HG03045 (cell line): Measurements from ENCODE around the gene NEDD4.
"Not testable (repeated sequence)": the region's sequence is repeated elsewhere in the genome, so short reads cannot be mapped to it uniquely, and the experiment has no call there.

Experiments used
- ATAC-seq: cut with Tn5 transposase; IDR thresholded peaks from one replicate; pipeline ENCODE4 v1.9.1; 2021; ENCODE audit warnings: mild to moderate bottlenecking, moderate library complexity; ENCODE audit not compliant: unreplicated experiment

NEDD4 gene

DNA sequence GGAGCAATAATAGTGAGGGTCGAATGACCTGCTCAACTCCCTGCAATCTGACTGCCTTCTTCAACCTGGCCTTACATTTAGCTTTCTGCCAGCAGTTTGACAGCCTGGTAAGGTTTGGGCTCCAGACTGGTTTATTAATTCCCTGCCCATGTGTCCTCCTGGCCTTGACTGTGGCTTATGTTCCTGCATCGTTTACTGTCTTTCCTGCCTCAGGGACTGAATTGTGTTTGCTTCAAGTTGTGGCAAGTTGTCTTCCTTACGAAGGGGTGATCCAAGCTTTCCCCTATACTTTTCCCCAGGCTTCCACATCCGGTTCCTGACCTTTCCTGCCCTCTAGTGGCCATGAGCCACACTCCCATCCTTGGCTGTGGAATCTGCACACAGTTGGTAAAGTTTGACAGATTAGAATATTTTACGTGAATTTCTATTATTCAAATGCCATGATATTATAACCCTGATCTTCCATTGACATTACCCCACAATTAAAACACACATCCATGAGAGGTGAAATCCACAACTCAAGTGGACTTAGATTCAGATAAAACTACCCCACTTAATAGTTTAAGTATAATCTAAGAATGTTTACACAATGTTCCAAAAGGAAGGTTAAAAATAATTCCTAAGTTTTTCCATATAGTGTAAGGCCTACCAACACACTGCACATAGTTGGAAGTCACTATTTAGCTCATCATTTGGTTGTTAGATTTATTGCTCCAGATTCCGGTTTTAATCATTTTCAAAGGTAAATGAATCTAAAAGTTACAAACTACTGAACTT is 95.7 kb downstream of the NEDD4 start:
- ATAC-seq, result no peak

DNA sequence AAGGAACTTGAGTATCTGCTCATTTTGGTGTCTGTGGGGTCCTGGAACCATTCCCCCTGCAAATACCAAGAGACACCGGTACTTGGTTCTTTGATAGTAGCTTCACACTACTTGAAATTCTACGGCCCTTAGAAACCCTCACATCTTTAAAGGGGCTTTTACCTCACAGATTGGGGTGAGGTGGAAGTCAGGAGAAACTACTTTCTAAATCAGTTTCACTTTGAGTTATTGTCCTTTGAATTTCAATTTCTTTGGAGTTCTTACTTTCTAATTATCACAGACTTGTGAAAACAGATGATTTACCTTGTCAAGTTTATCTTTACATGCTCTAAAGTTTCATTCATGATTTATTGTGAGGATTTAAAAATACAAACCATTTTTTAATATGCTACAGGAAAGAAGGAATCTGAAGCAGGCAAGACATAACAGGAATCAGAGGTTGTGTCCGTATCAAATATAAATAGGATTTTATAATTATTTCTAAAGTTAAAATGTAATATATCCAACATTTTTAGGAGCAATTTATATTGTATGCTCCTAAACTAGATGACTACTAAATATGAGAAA is 98.9 kb downstream of the NEDD4 start:
- ATAC-seq, result no peak

DNA sequence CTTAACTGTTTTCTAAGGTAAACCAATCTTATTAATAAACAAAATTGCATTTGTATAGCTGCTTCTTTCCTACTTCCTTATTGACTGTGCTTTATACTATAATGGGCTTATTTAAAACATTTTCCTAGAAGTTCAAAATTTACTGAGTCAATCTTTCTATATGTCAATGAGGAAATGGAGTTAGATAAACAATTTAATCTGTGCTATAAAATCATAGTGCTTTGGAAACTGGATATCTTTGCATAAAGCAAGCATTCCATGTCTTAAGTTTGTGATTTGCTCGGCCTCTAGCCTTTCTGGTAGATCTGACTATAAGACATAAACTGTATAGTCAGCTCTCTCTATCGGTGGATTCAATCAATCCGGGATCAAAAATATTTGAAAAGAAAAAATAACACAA is 99.6 kb downstream of the NEDD4 start:
- ATAC-seq, result no peak

DNA sequence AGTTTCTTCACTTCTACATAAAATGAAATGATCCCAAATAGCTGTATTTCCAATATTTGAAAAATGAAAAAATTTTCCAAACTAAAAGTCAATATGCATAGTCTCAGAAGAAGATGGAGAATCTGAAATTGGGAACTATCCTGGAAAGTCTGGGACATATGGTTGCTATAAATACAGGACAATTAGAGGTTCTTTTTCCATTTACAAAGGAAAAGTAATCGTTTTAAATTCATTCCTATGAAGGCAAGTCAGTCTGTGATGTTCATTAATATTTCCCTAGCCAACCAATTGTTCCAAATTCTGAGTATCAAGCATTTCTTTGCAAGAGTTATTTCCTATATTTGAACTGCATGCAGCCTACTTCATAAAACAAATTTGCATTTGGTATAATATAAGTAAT is 102.2 kb downstream of the NEDD4 start:
- ATAC-seq, result no peak

DNA sequence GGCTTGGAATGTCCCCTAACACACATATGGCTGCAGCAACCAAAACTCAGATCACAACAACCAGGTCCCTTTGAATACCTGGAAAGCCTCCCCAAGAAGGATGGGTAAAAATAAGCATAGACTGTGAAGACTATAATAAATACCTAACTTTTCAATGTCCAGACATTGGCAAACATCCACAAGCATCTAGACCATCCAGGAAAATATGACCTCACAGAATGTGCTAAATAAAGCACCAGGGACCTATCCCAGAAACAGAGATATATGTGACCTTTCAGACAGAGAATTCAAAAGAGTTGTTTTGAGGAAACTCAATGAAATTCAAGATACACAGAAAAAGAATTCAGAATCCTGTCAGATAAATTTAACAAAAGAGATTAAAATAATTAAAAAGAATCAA is 109.2 kb downstream of the NEDD4 start:
- ATAC-seq, result no peak

DNA sequence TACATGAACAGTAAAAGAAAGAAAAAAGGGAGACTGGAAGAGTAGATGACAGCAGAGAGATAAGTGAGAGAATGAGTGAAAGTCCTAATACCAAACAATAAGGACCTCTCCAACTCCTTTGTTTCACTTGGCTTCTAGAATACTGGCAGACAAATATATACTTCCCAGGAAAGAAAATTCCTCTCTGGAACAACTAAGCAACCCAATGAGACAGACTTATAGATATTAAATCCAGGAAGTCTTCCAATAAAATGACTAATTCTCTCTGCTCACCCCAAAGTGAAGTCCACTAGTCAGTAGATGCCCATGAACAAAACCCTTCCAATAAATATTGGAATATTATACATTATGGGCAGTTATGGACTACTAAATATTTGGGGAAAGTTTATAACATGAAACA is 114.2 kb downstream of the NEDD4 start:
- no peak for ATAC-seq

DNA sequence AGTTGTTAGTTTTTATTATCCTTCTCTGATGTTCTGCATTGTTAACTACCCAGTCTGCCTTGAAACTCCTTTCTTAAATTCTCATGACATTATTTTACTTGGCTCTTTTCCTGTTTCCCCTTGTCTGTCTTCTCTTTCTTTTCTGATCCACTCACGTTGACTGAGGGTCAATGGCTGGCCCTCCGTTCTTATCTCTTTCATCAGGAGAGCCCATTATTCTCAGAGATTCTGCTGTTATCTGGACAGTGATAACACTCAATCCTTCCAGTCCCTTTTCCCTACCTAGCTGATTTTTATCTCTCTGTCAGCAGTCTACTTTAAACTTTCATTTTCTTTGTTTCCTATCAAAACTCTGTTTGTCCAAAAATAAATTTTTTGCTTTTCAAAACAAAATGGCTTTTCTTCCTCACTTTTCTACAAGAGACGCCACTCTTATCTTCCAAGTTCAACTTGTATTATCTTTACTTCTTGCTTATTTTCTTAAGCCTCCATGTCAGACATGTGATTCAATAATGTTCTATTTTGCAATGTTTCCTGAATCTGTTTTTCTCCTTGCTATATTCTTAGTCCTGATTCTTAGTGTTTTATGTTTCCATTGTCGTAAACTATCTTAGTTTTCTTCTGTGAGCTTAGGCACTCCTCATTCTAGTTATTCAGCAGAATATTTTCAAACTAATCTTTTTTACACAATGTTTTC is 120.2 kb downstream of the NEDD4 start:
- ATAC-seq, result no peak

DNA sequence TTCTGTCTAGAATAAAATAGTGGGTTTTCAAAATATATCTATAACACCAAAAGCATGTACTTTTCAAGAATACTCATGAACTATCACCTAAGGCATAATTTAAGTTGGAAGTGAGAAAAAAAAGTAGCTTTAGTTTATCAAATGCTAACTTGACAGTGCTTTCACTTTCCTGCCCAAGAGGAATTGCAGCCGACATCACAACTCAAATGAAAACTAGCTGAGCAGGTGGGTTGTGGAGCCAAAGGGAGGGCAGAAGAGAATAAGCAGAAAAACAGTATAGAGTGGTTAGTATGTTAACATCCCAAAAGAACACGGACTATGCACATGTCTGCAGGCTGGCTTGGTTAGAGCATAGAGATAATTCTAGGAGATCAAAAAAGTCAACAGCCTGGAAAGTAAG is 120.9 kb downstream of the NEDD4 start:
- no peak for ATAC-seq

DNA sequence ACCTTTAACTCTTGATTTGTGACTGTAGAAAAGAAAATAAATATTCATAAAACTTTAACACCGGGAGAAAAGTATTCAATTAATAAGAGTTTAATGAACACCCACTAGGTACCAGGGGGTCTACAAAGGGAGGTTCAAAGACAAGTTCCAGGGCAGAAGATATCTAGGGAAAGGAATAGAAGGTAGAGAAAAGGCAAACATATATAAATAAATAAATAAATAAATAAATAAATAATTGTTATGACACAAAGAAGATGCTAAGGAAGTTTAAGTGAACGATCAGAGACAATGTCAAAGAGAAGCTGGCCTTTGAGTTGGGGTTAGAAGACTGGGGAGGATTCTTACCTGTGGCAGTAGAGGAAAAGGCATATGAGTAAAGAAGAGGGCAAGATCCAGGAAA is 123.8 kb downstream of the NEDD4 start:
- no peak for ATAC-seq

DNA sequence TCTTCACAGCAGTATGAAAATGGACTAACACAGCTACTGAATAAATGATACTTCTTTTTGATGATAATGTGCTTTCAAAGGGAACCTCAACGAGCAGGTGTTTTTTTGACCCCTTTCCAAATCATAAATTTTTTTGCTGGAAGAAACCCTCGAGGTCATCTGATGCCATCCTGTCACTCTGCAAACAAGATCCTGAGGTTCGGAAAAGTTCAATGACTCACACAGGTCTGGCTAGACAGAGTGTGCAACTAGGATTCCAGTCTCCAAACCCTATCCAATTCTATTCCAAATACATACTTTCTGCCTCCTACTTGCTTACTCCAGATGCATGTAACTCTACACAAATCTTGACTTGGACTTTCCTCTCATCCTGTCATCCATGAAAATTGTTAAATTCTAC is 124.7 kb downstream of the NEDD4 start:
- no peak for ATAC-seq

DNA sequence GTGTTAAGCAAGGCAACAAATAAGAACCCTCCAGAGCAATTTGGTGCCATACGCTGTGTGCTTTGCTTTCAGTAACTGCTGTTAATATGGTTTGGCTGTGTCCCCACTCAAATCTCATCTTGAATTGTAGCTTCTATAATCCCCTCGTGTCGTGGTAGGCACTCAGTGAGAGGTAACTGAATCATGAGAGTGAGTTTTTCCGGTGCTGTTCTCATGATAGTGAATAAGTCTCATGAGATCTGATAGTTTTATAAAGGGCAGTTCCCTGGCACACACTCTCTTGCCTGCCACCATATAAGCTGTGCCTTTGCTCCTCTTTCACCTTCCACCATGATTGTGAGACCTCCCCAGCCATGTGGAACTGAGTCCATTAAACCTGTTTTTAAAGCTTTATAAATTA is 125.1 kb downstream of the NEDD4 start:
- not testable (repeated sequence) for ATAC-seq

DNA sequence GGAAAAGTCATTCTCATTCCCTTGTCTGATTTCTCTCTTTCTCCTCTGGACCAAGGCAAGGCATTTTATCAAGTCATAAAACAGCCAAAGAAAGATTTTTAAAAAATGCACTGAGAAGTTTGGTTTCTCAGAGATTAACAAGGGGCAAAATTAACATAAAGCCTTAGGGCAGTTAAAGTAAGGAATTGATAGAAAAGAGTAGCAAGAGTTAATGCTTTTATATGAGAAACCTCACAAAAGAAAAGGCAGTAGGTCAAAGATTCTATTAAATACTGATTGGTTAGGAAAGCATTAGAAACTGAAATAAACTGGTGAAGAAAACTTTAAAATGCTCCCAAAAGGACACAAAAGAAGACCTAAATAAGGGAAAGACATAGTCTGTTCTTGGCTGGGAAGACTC is 129.5 kb downstream of the NEDD4 start:
- ATAC-seq, result no peak

DNA sequence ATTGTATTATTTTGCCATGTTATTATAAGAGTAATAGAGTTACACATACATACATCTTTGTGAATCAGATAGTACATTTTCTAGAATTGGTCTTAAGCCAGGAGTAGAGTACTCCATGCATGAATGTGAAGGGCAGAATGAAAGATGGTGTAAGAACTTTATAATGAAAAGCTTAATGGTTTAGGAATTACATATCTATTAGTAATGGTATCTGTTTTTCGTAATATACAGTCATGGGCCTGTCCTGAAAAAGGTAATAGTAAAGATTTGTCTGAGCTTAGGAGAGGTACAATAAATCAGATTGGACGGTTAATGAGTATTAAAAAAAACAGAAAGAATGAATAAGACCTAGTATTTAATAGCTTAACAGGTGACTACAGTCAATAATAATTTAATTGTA is 132.3 kb downstream of the NEDD4 start:
- ATAC-seq, result no peak

DNA sequence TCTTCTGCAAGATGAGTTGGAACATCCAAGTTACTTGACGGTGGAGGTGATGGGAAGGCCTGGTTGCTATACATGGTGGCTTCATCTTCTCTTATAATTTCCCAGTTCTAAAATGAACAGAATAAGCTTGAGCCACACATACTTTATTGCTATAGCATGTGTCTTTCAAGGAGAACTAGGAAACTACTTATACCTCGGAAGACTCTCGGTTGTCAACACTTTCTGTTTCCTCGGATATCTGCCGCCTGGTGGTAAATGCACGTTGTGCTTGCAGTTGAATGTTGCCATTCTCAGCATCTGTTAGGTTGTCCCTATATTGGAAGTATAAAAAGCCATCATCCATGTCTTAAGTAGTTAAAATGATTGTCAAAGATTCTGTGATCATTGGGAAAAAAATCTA is 132.9 kb downstream of the NEDD4 start:
- ATAC-seq, result no peak

DNA sequence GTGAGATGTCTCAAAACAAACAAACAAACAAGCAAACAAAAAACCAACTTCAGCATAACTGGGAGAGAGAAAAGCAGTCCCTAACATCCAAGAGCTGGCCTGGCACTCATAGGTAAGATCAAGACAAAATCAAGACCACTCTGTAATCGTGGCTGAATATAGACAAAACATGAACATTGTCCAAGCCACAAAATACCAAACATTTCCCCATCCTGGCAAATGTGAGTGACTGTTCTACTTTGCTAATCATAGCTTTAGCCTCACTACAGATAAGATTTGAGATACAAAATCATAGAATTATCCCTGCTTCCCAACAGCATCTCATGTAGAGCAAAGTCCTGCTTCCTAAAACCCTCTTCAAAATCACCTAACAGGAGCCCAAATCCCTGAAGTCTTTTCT is 133.7 kb downstream of the NEDD4 start:
- no peak for ATAC-seq

DNA sequence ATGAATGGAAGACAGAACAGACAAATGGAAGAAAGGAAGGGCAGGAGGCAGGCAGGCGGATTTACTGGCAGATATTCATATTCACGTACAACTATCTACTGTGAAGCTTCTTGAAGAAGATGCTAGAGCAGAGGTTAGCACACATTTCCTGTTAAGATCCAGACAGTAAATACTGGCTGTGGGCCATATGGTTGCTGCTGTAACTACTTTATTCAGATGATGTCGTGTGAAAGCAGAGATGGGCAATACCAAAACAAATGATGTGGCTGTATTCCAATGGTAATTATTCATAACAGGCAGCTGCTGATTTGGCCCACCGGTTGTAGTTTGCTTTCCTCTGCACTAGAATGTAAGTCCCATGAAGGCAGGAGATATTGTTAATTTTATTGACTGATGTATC is 134.8 kb downstream of the NEDD4 start:
- ATAC-seq, result no peak

DNA sequence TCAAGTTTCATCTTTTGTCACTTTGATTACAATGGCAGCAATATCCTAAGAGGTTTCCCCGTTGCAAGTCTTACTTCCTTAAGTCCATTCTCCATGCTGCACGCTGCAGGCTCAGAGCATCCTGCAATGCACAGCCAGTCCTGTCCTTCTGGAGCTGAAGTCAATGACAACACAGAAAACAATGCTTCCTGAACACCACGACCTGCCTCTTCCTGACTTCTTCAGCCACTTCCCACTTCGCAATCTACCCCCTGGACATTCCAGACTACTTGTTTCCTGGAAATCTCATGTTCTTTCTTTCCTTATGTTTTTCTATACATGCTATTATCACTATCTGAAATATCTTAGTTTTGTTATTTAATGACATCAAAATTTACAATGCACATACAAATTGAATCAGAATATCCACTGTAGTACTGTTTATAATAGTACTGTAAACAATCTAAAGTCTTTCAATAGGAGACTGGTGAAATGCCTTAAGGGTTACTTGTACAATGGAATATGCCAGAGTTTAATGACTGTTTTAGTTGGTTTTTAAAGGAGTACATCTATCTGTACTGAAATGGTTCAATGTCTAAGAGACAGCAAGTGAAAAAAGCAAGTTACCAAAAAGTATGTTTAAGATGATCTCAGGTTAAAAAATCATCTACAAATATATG is 136.8 kb downstream of the NEDD4 start:
- no peak for ATAC-seq

DNA sequence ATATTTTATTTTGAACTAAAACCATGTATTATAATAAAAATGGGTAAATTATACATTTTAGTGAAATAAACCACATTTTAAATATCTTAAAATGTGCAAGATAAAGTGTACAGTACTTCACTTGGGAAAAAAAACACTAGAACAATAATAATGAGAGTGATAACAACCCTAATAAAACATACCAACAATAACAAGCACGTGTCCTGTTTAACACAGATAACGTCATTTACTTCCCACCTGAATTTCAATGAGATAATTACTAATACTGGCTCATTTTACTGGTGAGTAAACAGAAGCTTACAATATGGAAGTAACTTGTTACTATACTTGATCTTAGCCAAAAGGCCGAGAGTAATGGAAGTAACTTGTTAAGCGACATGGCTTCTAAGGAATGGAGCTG is 140.3 kb downstream of the NEDD4 start:
- no peak for ATAC-seq

DNA sequence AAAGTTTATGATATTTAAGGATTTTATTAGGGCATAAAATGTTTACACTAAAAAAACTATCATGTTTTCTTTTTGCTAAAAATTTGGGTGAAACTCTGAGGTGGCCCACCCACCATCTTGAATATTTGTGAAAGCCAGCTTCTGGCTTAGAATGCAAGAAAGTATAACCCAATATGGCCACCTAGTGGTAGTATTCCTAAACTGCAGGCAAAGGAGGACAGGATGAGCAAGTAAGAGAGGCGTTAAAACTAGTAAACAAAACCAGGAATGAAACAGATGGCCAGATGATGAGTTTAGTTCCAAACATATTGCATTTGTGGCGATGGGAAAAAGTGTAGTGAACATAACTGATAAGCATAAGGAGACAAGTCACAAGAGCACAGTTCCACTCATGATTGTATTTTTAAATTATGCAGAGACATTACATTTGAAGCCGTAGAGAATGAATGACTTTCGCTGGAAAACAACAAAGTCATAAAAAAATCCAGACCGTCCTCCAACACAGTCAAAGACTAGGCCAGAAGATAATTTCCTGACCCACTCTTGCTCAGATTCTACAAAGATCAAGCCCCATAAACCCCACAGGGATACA is 147.2 kb downstream of the NEDD4 start:
- ATAC-seq, result no peak

DNA sequence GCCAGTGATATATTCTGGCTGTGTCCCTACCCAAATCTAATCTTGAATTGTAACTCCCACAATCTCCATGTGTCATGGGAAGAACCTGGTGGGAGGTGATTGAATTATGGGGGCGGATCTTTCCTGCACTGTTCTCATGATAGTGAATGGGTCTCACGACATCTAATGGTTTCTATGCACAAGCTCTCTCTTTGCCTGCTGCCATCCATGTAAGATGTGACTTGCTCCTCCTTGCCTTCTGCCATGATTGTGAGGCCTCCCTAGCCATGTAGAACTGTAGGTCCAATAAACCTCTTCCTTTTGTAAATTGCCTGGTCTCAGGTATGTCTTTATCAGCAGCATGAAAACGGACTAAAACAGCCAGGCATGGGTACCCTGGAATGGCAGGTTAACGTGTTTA is 150.5 kb downstream of the NEDD4 start:
- ATAC-seq, result not testable (repeated sequence)

DNA sequence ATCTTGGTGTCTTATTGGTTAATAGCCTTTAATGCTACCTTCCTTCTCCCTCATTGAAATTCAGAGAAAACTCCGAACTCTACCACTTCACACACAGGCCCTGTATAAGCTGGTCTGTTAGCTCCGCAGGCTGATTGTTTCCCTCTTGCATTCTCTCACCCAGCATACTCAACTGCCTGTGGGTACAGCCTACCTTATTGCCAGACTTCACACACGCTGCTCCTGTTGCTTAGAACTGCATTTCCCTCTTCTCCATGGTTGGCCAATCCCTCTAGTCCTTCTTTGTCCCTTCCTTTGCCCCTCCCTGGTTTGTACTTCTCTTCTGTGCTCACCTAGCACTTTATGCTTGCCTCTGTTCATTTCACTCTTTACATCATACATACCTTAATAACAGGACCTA is 157.5 kb downstream of the NEDD4 start:
- ATAC-seq, result no peak
